PFSK-1 (cell line): Measurements from ENCODE around the gene CD4.

Experiments used
- POLR2AphosphoS5 ChIP-seq: IDR thresholded peaks from 2 replicates; pipeline ENCODE4 v1.6.1; 2012; ENCODE audit warnings: low read depth, mild to moderate bottlenecking, control low read depth, low read length, moderate library complexity
- SIN3A ChIP-seq: IDR thresholded peaks from 2 replicates; pipeline ENCODE4 v1.6.1; 2012; ENCODE audit warnings: mild to moderate bottlenecking, low read length, moderate library complexity, borderline replicate concordance; ENCODE audit not compliant: insufficient read depth
- TAF1 ChIP-seq: IDR thresholded peaks from 2 replicates; pipeline ENCODE4 v1.6.1; 2012; ENCODE audit warnings: low read length, control low read depth, borderline replicate concordance; ENCODE audit not compliant: insufficient read depth
- TF ChIP-seq, protein P1 (sequence below), 2 experiments: IDR thresholded peaks; 2 replicates each; pipeline versions ENCODE4 v1.6.1 to v1.8.0; 2011 to 2012; ENCODE audit warnings: low read depth in 2 of 2, low read length in 2 of 2, control low read depth in 1 of 2, inconsistent platforms in 1 of 2, mild to moderate bottlenecking in 1 of 2, moderate library complexity in 1 of 2; ENCODE audit not compliant: insufficient read depth in 1 of 2

DNA sequence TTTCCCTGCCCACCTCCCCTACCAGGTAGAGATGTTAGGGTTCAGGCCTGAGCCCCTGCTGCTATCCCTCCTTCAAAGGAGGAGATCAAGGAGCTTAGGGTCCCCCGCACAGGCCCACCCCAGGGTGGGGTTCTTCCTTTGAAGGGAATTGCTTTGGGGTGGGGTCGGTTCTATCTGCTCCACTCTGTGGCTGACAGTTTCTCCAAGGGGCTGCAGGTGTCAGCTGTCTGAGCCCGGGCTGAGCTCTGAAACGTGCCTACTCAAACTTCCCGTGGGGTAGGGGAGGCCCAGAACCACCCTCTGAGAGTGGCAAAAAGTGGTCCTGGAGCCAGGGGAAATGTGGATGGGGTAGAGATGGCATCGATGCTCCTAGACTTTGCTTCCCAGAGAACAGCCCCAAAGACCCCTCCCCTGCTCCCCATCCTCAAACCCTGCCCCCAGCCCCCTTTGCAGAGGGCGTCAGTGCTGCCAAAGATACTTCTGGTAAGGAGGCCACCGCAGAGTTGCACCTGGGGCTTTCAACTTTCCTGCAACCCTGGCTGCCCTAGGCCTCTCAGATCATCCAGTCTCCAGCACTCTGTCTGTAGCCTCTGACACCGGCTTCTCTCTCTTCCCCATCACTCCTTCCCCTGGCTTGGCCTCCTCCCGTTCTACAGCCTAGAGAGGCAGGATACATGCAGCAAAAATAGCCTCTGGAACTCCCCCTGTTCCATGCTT, 6.3 kb upstream of the CD4 start:
- TF ChIP-seq, protein P1, sequence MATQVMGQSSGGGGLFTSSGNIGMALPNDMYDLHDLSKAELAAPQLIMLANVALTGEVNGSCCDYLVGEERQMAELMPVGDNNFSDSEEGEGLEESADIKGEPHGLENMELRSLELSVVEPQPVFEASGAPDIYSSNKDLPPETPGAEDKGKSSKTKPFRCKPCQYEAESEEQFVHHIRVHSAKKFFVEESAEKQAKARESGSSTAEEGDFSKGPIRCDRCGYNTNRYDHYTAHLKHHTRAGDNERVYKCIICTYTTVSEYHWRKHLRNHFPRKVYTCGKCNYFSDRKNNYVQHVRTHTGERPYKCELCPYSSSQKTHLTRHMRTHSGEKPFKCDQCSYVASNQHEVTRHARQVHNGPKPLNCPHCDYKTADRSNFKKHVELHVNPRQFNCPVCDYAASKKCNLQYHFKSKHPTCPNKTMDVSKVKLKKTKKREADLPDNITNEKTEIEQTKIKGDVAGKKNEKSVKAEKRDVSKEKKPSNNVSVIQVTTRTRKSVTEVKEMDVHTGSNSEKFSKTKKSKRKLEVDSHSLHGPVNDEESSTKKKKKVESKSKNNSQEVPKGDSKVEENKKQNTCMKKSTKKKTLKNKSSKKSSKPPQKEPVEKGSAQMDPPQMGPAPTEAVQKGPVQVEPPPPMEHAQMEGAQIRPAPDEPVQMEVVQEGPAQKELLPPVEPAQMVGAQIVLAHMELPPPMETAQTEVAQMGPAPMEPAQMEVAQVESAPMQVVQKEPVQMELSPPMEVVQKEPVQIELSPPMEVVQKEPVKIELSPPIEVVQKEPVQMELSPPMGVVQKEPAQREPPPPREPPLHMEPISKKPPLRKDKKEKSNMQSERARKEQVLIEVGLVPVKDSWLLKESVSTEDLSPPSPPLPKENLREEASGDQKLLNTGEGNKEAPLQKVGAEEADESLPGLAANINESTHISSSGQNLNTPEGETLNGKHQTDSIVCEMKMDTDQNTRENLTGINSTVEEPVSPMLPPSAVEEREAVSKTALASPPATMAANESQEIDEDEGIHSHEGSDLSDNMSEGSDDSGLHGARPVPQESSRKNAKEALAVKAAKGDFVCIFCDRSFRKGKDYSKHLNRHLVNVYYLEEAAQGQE (IDR thresholded peaks at IDR 0.05; ENCODE audit: insufficient read depth in 1 of 2, low read depth in 2 of 2, low read length in 2 of 2), result no peak
- TF ChIP-seq SIN3A (no peak), POLR2AphosphoS5 (no peak), TAF1 (no peak)
